IgD-negative memory B cell (primary cell): ENCODE measurements around the gene OR14I1. TPM values are rescaled to one million over a fixed set of nuclear protein-coding genes. Genes with fewer than 3 reads are reported as not detected.
"Not testable (repeated sequence)": the region's sequence is repeated elsewhere in the genome, so short reads cannot be mapped to it uniquely, and the experiment has no call there.

Experiments
- H3K27ac Mint-ChIP-seq, 3 donors: one replicate each; pipeline ENCODE4 v1.8.0; 2020 to 2022; ENCODE audit warnings: mild to moderate bottlenecking in 3 of 3, mixed read lengths in 3 of 3, moderate library complexity in 1 of 3
- H3K27me3 Mint-ChIP-seq: one replicate; pipeline ENCODE4 v1.8.0; 2021; ENCODE audit warnings: mixed read lengths
- H3K36me3 Mint-ChIP-seq: one replicate; pipeline ENCODE4 v1.8.0; 2020; ENCODE audit warnings: mild to moderate bottlenecking, mixed read lengths
- H3K4me1 Mint-ChIP-seq, 3 donors: one replicate each; pipeline ENCODE4 v1.8.0; 2020 to 2022; ENCODE audit warnings: mixed read lengths in 3 of 3, mild to moderate bottlenecking in 1 of 3
- H3K4me3 Mint-ChIP-seq, 4 donors: one replicate each; pipeline ENCODE4 v1.8.0; 2020 to 2022; ENCODE audit warnings: mild to moderate bottlenecking in 4 of 4, mixed read lengths in 4 of 4, moderate library complexity in 3 of 4
- H3K9me3 Mint-ChIP-seq, 3 donors: one replicate each; pipeline ENCODE4 v1.8.0; 2020 to 2021; ENCODE audit warnings: mixed read lengths in 3 of 3, mild to moderate bottlenecking in 1 of 3
- polyA plus RNA-seq: library from polyadenylated mRNA; unstranded; fragments of 300-500 nt; fragmentation: Illumina TruSeq; gene quantifications from one replicate; pipeline ENCODE4 v1.2.3, GENCODE V29; 2021

Gene OR14I1
- polyA plus RNA-seq, 1 donor from 2014 or later, result not detected

DNA sequence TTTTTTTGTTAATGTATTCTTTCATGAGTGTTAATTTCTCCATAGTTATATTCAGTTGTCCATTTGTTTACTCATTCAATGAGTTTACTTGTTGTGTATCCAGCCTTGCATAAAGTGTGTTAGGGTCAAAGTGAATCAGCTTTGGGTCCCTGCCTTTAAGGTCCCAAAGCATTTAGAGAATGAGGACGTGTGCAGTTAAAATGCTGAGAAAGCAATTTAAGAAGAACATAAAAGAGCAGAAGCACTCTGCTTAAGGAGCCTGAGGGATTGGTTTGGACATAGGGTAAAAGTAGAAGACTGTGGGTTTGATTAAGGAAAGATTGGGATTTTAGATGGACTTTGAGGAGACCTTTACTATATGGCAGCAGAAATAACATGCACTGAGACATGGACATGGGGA lies 3.5 kb downstream of the OR14I1 start:
- no peak overlapping the region for H3K4me3 Mint-ChIP-seq
- H3K9me3 Mint-ChIP-seq, result no peaks in the 10 kb centered on the region
- H3K36me3 Mint-ChIP-seq, result no peaks in the 10 kb centered on the region
- H3K27me3 Mint-ChIP-seq, result peaks cover 3% of the 10 kb centered on the region
- H3K4me1 Mint-ChIP-seq, result peaks cover 5 to 9% (median 8%) of the 10 kb centered on the region in 3 donors
- no peak overlapping the region for H3K27ac Mint-ChIP-seq

GRCh38 chr1:248697907-248698306 lies 4.7 kb downstream of the OR14I1 start:
- H3K9me3 Mint-ChIP-seq, result no peaks in the 10 kb centered on the region

DNA sequence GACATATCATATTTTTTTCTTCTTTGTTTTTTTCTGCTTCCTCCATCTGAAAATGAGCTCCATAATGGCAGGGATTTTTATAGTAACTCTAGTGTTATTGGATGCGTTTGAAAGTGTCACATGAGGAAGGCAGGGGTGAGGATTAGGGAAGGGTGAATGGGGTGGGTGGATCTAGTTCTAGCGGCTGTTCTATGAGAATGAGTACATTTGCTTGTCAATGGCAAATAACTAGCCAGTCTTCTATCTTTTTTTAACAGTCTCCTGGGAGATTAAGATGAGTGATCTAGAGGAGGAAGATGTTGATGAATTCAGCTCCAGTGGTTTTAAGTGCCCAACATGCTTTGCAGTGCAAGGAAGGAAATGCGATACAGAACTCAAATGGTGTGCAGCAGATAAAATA lies 5.8 kb downstream of the OR14I1 start:
- H3K4me1 Mint-ChIP-seq, result peaks cover 5 to 9% (median 8%) of the 10 kb centered on the region in 3 donors
- peaks cover 3% of the 10 kb centered on the region for H3K27me3 Mint-ChIP-seq
- H3K9me3 Mint-ChIP-seq, result peaks cover 0 to 4% (median 0%) of the 10 kb centered on the region in 3 donors
- peak overlapping the region in 2 of 4 donors; percentile 0 to 14 for H3K4me3 Mint-ChIP-seq
- no peaks in the 10 kb centered on the region for H3K36me3 Mint-ChIP-seq
- no peak overlapping the region for H3K27ac Mint-ChIP-seq

More at GRCh38 chr1:248697907-248698306, 4.7 kb downstream of the OR14I1 start:
- peaks cover 5 to 9% (median 8%) of the 10 kb centered on the region in 3 donors for H3K4me1 Mint-ChIP-seq
- peaks cover 3% of the 10 kb centered on the region for H3K27me3 Mint-ChIP-seq
- H3K27ac Mint-ChIP-seq, result no peak overlapping the region
- H3K36me3 Mint-ChIP-seq, result no peaks in the 10 kb centered on the region
- H3K4me3 Mint-ChIP-seq, result no peak overlapping the region

DNA sequence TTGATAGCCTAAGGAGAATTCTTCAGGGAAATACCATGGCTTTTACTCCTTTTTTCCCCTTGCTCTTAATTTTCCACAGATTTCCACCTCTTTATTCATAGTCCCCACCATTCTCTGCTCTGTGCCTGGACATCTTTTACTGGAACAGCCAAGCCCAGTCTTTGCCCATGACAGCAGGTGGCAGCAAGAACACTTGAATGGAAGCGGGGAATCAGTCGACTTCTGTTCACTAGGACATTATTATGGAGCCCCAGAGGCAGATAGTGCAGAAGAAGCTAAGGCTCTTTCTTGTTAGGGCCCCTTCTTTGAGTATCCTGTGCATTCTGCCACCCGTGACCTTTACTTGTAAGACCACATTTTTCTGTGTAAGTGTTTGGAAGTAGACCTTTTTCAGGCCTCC lies 6.3 kb downstream of the OR14I1 start:
- peaks cover 3% of the 10 kb centered on the region for H3K27me3 Mint-ChIP-seq
- no peak overlapping the region for H3K27ac Mint-ChIP-seq

DNA sequence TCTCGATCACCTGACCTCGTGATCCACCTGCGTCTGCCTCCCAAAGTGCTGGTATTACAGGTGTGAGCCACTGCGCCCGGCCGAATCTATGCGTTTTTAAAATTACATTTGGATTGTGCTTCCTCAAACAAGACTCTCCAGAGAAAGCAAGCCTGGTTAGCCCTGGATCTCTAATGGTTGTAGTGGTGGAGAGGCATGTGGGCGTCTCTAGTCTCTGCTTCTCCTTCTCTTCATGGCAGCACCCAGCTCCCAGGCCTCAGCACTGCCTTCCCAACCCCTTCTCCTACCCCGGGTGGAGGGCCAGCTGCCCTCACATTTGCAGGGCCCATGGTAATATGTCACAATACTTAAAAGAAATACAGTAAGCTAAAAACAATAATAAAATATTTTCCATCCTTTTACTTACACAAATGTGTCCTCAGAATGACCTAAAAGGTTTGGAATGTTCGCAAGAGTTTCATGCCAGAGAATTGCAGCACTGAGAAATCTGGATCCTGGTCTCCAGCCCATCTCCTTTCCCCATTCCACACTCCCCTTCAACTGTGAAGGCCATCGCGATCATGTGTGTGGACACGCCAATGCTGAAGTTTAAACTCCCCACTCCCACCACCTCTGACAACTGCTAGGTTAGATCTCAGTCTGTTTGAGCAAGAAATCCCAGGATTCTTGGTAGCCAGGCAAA lies 7.0 kb downstream of the OR14I1 start:
- no peak overlapping the region for H3K4me3 Mint-ChIP-seq
- peaks cover 0 to 6% (median 4%) of the 10 kb centered on the region in 3 donors for H3K9me3 Mint-ChIP-seq
- peaks cover 5 to 9% (median 8%) of the 10 kb centered on the region in 3 donors for H3K4me1 Mint-ChIP-seq
- no peaks in the 10 kb centered on the region for H3K36me3 Mint-ChIP-seq
- H3K27me3 Mint-ChIP-seq, result peaks cover 3% of the 10 kb centered on the region
- H3K27ac Mint-ChIP-seq, result no peak overlapping the region

More for the DNA sequence above, 6.3 kb downstream of the OR14I1 start:
- Mint-ChIP-seq H3K36me3 (no peaks in the 10 kb centered on the region), H3K4me3 (no peak overlapping the region), H3K9me3 (peaks cover 0 to 4% (median under 1%) of the 10 kb centered on the region in 3 donors), H3K4me1 (peaks cover 5 to 9% (median 8%) of the 10 kb centered on the region in 3 donors)

DNA sequence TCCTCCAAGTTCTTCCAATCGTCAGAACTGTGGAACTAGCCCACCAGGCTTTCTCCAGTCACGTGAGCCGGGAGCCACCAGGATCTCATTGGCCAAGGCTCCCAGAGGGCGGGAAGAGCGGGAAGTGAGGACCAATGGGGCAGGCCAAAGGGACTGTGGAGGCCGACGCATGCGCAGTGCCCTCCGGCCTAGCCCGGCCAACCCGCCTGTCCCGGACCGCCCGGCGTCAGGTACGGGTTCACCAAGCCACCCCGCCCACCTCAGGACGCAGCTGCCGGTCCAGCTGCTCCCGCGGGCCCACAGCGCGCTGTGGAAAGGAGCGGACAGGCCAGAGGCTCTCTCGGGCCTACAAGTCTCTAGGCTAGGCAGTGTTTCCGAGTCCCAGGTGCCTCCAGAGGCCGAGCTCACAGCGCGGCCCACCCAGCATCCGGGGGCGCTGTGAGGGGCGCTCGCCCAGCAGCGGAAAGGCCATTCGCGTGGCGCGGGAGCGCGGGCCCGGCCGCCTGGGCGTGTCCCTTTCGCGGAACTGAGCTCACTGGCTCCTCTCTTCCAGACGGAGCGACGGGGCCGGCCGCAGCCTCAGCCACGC lies 10.9 kb downstream of the OR14I1 start:
- Mint-ChIP-seq H3K4me1 (peaks cover 10 to 15% (median 11%) of the 10 kb centered on the region in 3 donors), H3K27ac (no peak overlapping the region), H3K4me3 (no peak overlapping the region), H3K36me3 (peaks cover 5% of the 10 kb centered on the region), H3K9me3 (peaks cover 4 to 18% (median 6%) of the 10 kb centered on the region in 3 donors), H3K27me3 (peaks cover under 1% of the 10 kb centered on the region)

- Mint-ChIP-seq H3K9me3 (peaks cover 4 to 18% (median 6%) of the 10 kb centered on the region in 3 donors), H3K4me1 (peaks cover 8 to 15% (median 9%) of the 10 kb centered on the region in 3 donors), H3K36me3 (peaks cover 5% of the 10 kb centered on the region), H3K27ac (peak overlapping the region in 1 of 3 donors; percentile 3), H3K4me3 (no peak overlapping the region), H3K27me3 (peaks cover 2% of the 10 kb centered on the region)
Measured at GRCh38 chr1:248688527-248689298, 13.9 kb downstream of the OR14I1 start.

GRCh38 chr1:248686815-248687214 lies 15.8 kb downstream of the OR14I1 start:
- Mint-ChIP-seq H3K27me3 (peaks cover 2% of the 10 kb centered on the region), H3K9me3 (peaks cover 4 to 14% (median 6%) of the 10 kb centered on the region in 3 donors), H3K36me3 (peaks cover 5% of the 10 kb centered on the region), H3K4me3 (peak overlapping the region in 1 of 4 donors; percentile 54), H3K27ac (no peak overlapping the region), H3K4me1 (peaks cover 8 to 15% (median 9%) of the 10 kb centered on the region in 3 donors)

GRCh38 chr1:248681651-248682050 lies 20.9 kb downstream of the OR14I1 start:
- Mint-ChIP-seq H3K4me3 (no peak overlapping the region), H3K9me3 (no peaks in the 10 kb centered on the region), H3K4me1 (peaks cover 0 to 3% (median under 1%) of the 10 kb centered on the region in 3 donors), H3K27ac (no peak overlapping the region), H3K27me3 (peaks cover 2% of the 10 kb centered on the region), H3K36me3 (no peaks in the 10 kb centered on the region)

DNA sequence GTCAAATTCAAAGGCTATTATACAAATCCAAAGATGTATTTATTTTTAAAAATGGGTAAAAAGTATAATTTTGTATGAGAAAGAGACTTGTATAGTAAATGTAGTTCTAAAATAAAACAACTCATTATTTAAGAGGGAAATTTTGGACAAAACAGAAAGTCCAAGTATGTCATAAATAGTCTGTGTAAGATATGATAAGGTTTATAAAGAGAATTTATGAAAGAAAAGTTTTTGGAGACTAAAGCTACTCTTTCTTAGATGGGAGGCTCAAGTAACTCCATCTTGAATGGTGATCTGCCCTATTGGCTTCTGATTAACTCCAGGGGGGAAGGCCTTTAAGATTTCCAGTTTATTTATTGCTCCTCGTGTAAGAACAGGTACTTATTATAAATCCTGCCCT lies 32.6 kb downstream of the OR14I1 start:
- no peak overlapping the region for H3K4me3 Mint-ChIP-seq
- no peaks in the 10 kb centered on the region for H3K36me3 Mint-ChIP-seq
- no peaks in the 10 kb centered on the region for H3K27me3 Mint-ChIP-seq
- peaks cover 0 to 4% (median 0%) of the 10 kb centered on the region in 3 donors for H3K9me3 Mint-ChIP-seq
- H3K27ac Mint-ChIP-seq, result no peak overlapping the region
- no peaks in the 10 kb centered on the region for H3K4me1 Mint-ChIP-seq

- peak overlapping the region; percentile 72 to 93 (median 75) for H3K27ac Mint-ChIP-seq
- peak overlapping the region in 2 of 4 donors; percentile 12 to 30 for H3K4me3 Mint-ChIP-seq
- H3K36me3 Mint-ChIP-seq, H3K27me3 Mint-ChIP-seq, H3K9me3 Mint-ChIP-seq: not testable (repeated sequence)
- peaks cover 10 to 25% (median 22%) of the 10 kb centered on the region in 3 donors for H3K4me1 Mint-ChIP-seq
Measured at GRCh38 chr1:248663453-248664328, 38.9 kb downstream of the OR14I1 start.

- not testable (repeated sequence) for H3K4me3 Mint-ChIP-seq, H3K36me3 Mint-ChIP-seq, H3K27me3 Mint-ChIP-seq, H3K27ac Mint-ChIP-seq, H3K9me3 Mint-ChIP-seq
- H3K4me1 Mint-ChIP-seq, result peaks cover 0 to 11% (median 10%) of the 10 kb centered on the region in 3 donors
Measured at GRCh38 chr1:248656797-248657196, 45.8 kb downstream of the OR14I1 start.

DNA sequence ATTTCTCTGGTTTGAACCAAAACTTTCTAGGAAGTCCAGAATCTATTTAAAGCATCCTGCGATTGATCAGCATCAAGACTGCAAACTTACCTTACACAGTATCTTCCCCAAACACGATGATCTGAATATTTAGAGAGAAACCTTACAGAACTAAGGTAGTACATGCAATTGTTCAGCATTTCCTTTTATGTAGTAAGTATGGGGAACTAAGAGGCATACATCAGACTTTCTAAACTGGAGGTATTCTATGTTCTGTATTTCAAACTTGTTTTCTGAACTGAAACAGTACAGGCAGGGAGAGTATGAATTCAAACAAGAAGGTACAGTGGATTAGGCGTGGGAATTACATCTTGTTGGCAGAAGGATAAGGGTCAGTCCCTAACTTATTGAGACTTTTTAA lies 47.2 kb downstream of the OR14I1 start, which contains the start of gene OR2T27:
Gene OR2T27, minus strand, starts transcription at position 175 of the 400 bp plus-strand sequence. CDS start 4,644 bp downstream, outside the sequence.
- H3K4me3 Mint-ChIP-seq, H3K27me3 Mint-ChIP-seq, H3K36me3 Mint-ChIP-seq, H3K27ac Mint-ChIP-seq, H3K9me3 Mint-ChIP-seq: not testable (repeated sequence)
- H3K4me1 Mint-ChIP-seq, result peaks cover 0 to 11% (median 10%) of the 10 kb centered on the region in 3 donors
